ENCODE data around the gene NCKAP5. TPM values are rescaled to one million over a fixed set of nuclear protein-coding genes. Genes with fewer than 3 reads are reported as not detected.

The NCKAP5 gene
- total and polyA plus RNA-seq, 2 experiments from 2014 or later: 0.21 to 0.31 TPM

DNA sequence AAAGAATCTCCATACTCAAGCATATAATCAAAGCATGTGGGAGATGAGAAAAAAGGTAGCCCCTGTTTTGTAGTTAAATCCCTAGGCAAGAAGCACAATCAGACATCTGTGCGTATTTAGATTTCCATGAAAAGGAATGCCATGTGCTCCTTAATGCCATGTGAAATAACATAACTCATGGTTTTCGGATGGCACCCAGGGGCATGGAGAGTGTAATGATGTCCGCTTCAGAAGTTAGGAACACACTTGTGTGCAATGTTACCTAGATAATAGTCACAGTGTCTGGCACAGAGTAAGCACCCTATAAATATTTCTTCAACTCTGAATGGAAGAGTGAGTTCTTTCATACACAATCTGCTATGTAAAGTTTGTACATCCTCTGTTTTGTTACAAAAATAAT lies 197.0 kb downstream of the NCKAP5 start:
- Histone ChIP-seq H3K9me3 (ENCODE audit: low read depth) (no peaks in the 10 kb centered on the region), H3K36me3 (no peaks in the 10 kb centered on the region), H3K27ac (no peak overlapping the region), H3K4me1 (ENCODE audit: low read depth) (no peaks in the 10 kb centered on the region), H3K4me3 (no peak overlapping the region), H3K27me3 (no peaks in the 10 kb centered on the region)
- no peak for DNase-seq (ENCODE audit: low read depth in 1 of 2, low spot score in 1 of 2)
- TF ChIP-seq, protein P1, sequence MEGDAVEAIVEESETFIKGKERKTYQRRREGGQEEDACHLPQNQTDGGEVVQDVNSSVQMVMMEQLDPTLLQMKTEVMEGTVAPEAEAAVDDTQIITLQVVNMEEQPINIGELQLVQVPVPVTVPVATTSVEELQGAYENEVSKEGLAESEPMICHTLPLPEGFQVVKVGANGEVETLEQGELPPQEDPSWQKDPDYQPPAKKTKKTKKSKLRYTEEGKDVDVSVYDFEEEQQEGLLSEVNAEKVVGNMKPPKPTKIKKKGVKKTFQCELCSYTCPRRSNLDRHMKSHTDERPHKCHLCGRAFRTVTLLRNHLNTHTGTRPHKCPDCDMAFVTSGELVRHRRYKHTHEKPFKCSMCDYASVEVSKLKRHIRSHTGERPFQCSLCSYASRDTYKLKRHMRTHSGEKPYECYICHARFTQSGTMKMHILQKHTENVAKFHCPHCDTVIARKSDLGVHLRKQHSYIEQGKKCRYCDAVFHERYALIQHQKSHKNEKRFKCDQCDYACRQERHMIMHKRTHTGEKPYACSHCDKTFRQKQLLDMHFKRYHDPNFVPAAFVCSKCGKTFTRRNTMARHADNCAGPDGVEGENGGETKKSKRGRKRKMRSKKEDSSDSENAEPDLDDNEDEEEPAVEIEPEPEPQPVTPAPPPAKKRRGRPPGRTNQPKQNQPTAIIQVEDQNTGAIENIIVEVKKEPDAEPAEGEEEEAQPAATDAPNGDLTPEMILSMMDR (IDR thresholded peaks at IDR 0.05; ENCODE audit: low read depth, low read length): no peak

DNA sequence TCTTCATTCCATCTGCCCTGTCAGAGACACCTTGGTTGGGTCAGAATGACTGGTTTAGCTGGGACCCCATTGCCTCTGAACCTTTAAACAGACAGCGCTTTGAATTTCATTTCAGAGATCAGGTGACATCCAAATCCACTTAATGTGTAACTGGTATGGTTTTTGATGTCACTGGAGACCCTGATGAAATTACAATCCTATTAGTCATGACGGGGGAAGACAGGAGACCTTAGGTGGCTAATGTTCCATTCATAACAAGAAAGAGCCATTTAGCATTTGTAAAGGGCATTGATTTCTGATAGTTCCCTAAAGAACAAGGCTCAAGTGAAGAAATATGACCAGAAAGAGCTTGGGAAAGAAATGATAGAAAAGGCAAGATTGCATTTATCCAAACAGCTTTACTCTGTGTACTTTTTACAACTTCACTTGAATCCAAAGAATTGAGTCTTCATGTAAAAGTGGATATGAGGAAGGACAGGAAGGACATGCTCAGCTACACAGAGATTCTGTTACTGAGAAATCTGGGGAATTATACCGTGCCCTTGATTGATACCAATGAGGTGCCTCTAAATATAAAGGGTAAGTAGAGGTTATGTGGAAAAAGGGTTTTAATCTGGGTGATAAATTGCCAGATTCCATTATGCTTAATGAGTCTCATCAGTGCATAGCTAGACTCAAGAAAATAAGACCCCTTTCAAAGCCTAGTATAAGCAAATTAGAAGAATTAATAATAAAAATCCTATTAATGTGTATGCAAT lies 198.2 kb downstream of the NCKAP5 start:
- no peak for DNase-seq (ENCODE audit: low read depth in 1 of 2, low spot score in 1 of 2)

DNA sequence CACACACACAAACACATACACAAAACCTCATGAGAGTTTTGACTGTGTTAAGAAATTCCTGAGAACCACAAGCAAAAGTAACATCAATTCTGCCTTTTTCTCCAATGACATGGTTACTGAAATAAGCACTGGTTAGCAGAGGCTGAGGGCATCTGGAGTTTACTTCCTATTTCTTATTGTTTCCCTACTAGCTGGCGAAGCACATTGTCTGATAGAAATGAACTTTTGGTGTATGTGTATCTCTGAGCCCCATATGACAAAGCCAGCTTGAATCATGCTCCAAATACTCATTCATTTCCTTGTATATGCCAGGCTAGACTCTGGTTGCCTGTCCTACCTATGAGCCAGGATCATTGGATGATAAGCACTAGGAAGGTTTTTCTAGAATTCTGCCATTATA lies 203.1 kb downstream of the NCKAP5 start:
- TF ChIP-seq, protein P1 (IDR thresholded peaks at IDR 0.05; ENCODE audit: low read depth, low read length): no peak
- Histone ChIP-seq H3K4me3 (no peak overlapping the region), H3K27me3 (no peaks in the 10 kb centered on the region), H3K4me1 (ENCODE audit: low read depth) (peaks cover 2% of the 10 kb centered on the region), H3K36me3 (no peaks in the 10 kb centered on the region), H3K9me3 (ENCODE audit: low read depth) (no peaks in the 10 kb centered on the region), H3K27ac (no peak overlapping the region)
- DNase-seq (ENCODE audit: low read depth in 1 of 2, low spot score in 1 of 2): no peak

More for the DNA sequence above, 198.2 kb downstream of the NCKAP5 start:
- H3K36me3 ChIP-seq: no peaks in the 10 kb centered on the region
- H3K4me3 ChIP-seq: no peak overlapping the region
- H3K27ac ChIP-seq: no peak overlapping the region
- no peaks in the 10 kb centered on the region for H3K4me1 ChIP-seq (ENCODE audit: low read depth)
- H3K9me3 ChIP-seq (ENCODE audit: low read depth): no peaks in the 10 kb centered on the region
- TF ChIP-seq, protein P1 (IDR thresholded peaks at IDR 0.05; ENCODE audit: low read depth, low read length): no peak
- H3K27me3 ChIP-seq: no peaks in the 10 kb centered on the region

DNA sequence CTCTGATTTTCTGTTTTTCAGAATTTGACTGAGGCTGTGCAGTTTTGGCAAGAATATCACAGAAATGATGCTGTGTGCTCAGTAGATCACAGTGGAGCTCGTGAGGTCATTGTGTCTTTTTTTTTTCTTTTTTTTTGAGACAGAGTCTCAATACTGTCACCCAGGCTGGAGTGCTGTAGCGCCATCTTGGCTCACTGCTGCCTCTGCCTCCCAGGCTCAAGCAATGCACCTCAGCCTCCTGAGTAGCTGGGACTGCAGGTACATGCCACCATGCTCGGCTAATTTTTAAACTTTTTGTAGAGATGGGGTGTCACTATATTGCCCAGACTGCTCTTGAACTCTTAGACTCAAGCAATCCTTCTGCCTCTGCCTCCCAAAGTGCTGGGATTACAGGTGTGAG lies 203.6 kb downstream of the NCKAP5 start:
- TF ChIP-seq, protein P1 (IDR thresholded peaks at IDR 0.05; ENCODE audit: low read depth, low read length): no peak
- H3K9me3 ChIP-seq (ENCODE audit: low read depth): no peaks in the 10 kb centered on the region
- no peak for DNase-seq (ENCODE audit: low read depth in 1 of 2, low spot score in 1 of 2)
- no peaks in the 10 kb centered on the region for H3K36me3 ChIP-seq
- H3K27ac ChIP-seq: no peak overlapping the region
- no peaks in the 10 kb centered on the region for H3K27me3 ChIP-seq
- peaks cover 6% of the 10 kb centered on the region for H3K4me1 ChIP-seq (ENCODE audit: low read depth)
- H3K4me3 ChIP-seq: no peak overlapping the region

DNA sequence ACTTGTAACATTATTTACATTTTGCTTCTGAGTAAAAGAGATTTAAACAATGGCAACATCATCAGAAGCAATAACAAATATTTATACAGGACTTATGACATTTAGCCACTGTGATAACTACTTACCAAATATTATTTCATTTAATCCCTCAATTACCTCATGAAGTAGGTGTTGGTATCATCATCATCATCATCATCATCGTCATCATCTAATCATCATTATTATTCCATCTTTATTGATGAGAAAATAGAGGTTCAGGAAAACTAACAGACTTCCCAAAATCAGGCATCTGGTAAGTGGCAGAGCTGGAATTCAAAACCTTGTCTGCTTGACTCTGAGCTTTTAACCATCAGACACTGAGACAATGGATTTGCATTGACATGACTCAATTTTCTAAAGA lies 204.4 kb downstream of the NCKAP5 start:
- no peaks in the 10 kb centered on the region for H3K9me3 ChIP-seq (ENCODE audit: low read depth)
- no peak overlapping the region for H3K27ac ChIP-seq
- H3K4me3 ChIP-seq: no peak overlapping the region
- no peaks in the 10 kb centered on the region for H3K27me3 ChIP-seq
- TF ChIP-seq, protein P1 (IDR thresholded peaks at IDR 0.05; ENCODE audit: low read depth, low read length): no peak
- DNase-seq (ENCODE audit: low read depth in 1 of 2, low spot score in 1 of 2): no peak
- H3K36me3 ChIP-seq: no peaks in the 10 kb centered on the region
- peaks cover 14% of the 10 kb centered on the region for H3K4me1 ChIP-seq (ENCODE audit: low read depth)

Measured in cardiac muscle cell (in vitro differentiated cells and primary cell).